HepG2 (cell line): ENCODE measurements around the gene JMJD6. TPM values are rescaled to one million over a fixed set of nuclear protein-coding genes. Genes with fewer than 3 reads are reported as not detected.

Experiments
- CEBPB ChIP-seq: IDR thresholded peaks from 2 replicates; pipeline ENCODE4 v1.6.1; 2011; ENCODE audit warnings: low read depth, low read length, improper control_type of control experiment, borderline replicate concordance
- HOXD1 ChIP-seq: sonication (generic); formaldehyde crosslinking; IDR thresholded peaks from 2 replicates; pipeline ENCODE4 v1.5.0; 2020; ENCODE audit warnings: missing genetic modification reagents
- MBNL3 ChIP-seq: fragments of 250-450 bp; sonication (Bioruptor Pico); conservative IDR thresholded peaks from 2 replicates; pipeline ENCODE4 v1.8.0; 2022; ENCODE audit warnings: mild to moderate bottlenecking, inconsistent platforms
- RARA ChIP-seq: IDR thresholded peaks from 2 replicates; pipeline ENCODE4 v1.6.1; 2016; ENCODE audit warnings: missing genetic modification reagents, missing compliant biosample characterization
- SIN3B ChIP-seq: fragments of 150-350 bp; IDR thresholded peaks from 2 replicates; pipeline ENCODE4 v1.6.1; 2014; ENCODE audit warnings: low read length
- TBX3 ChIP-seq: fragments of 450-650 bp; IDR thresholded peaks from 2 replicates; pipeline ENCODE4 v1.6.1; 2017; ENCODE audit warnings: antibody characterized with exemption, mild to moderate bottlenecking, inconsistent platforms, borderline replicate concordance
- TCF7 ChIP-seq: sonication (generic); IDR thresholded peaks from 2 replicates; pipeline ENCODE4 v1.6.1; 2016; ENCODE audit warnings: antibody characterized with exemption, low read depth
- TCF7L2 ChIP-seq: IDR thresholded peaks from 2 replicates; pipeline ENCODE4 v1.6.1; 2011; ENCODE audit warnings: mild to moderate bottlenecking, low read depth, low read length, moderate library complexity
- ZNF354B ChIP-seq: sonication (generic); formaldehyde crosslinking; IDR thresholded peaks from 2 replicates; pipeline ENCODE4 v1.8.0; 2022; ENCODE audit warnings: mild to moderate bottlenecking, missing genetic modification reagents
- ZNF605 ChIP-seq: sonication (generic); formaldehyde crosslinking; IDR thresholded peaks from 2 replicates; pipeline ENCODE4 v1.8.0; 2022; ENCODE audit warnings: mild to moderate bottlenecking, missing genetic modification reagents
- ZNF709 ChIP-seq: sonication (generic); formaldehyde crosslinking; IDR thresholded peaks from 2 replicates; pipeline ENCODE4 v1.5.0; 2020; ENCODE audit warnings: mild to moderate bottlenecking, missing genetic modification reagents
- ZSCAN21 ChIP-seq: sonication (generic); formaldehyde crosslinking; IDR thresholded peaks from 2 replicates; pipeline ENCODE4 v1.8.0; 2022; ENCODE audit warnings: mild to moderate bottlenecking, missing genetic modification reagents, moderate library complexity, borderline replicate concordance
- polyA plus RNA-seq, 8 experiments: library from polyadenylated mRNA; depleted of rRNA in 3 of 8; stranded (reverse) in 7 of 8; unstranded in 1 of 8; fragments of >200 nt; fragmentation: Illumina TruSeq in 4 of 8; extraction: Trizol in 4 of 8; gene quantifications; 2 replicates each; pipeline versions ENCODE4 v1.2.1 to v1.2.3, GENCODE V29; 2011 to 2016; ENCODE audit warnings: low read depth in 4 of 8, missing spikeins in 1 of 8, mixed read lengths in 1 of 8; ENCODE audit not compliant: insufficient read depth in 1 of 8
- total RNA-seq, 5 experiments: library from RNA; depleted of rRNA; stranded (reverse); fragments of >200 nt; fragmentation: Illumina TruSeq; extraction: Trizol; gene quantifications; 2 replicates each; pipeline ENCODE4 v1.2.3, GENCODE V29; 2016; ENCODE audit warnings: low read depth in 1 of 5
- TF ChIP-seq, protein P1 (sequence below): sonication (generic); formaldehyde crosslinking; IDR thresholded peaks from 2 replicates; pipeline ENCODE4 v1.4.0; 2020; ENCODE audit warnings: missing genetic modification reagents
- TF ChIP-seq, protein P2 (sequence below): fragments of 450-650 bp; IDR thresholded peaks from 2 replicates; pipeline ENCODE4 v1.6.1; 2016
- TF ChIP-seq, protein P3 (sequence below): sonication (generic); formaldehyde crosslinking; IDR thresholded peaks from 2 replicates; pipeline ENCODE4 v1.5.0; 2020; ENCODE audit warnings: missing genetic modification reagents
- TF ChIP-seq, protein P4 (sequence below): sonication (generic); formaldehyde crosslinking; IDR thresholded peaks from 2 replicates; pipeline ENCODE4 v1.5.1; 2020; ENCODE audit warnings: mild to moderate bottlenecking, missing genetic modification reagents, borderline replicate concordance

JMJD6 gene
- total and polyA plus RNA-seq, 2 of the 13 experiments (the other 11 are each of a cell fraction or from before 2014, with no cell fraction given): 33.6 to 41.0 TPM

DNA sequence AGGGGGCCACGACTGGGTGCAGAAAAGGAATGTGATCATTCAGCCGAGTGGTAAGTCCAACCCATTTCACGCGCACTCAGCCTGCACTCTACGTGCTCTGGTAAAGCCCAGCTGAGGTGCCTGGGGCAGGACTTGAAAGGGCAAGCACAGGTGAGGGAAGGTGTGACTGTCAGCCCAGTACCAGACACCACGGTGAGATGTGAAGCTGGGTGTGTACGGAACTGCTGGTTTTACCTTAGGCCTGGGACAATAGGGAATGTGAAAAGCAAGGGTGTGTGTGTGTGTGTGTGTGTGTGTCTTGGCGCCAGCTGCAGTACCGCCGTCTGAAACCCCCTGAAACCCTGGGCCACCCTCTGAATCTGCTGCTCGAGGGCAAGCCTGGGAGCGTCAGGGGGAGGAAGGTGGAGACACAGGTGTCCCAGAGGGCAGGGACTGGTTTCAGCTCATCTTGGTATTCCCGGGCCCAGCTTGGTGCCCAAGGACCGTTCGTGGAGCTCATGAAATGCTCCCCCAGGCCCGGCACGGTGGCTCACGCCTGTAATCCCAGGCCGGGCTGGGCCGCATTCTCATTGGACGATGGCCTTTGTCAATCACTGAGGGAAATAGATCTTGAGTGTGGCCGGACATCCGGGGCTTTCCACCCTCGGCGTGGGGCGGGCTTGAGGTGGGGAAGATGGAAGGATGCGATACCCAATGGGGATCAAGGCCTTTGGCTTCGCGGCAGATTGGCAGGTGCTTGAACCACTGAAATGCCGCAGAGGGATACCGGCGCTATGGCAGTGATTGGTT, 55.1 kb downstream of the JMJD6 start (continued):
- TF ChIP-seq TBX3 (peak; percentile 49; the same call in 1 of the 2 replicates), ZSCAN21 (peak; percentile 95), TCF7 (no peak), SIN3B (no peak), ZNF605 (0 out of 2 replicates have a peak, but pooled peaks have one; percentile 63), ZNF354B (CRISPR knock-in tag) (peak; percentile 88; the same call in 1 of the 2 replicates), TCF7L2 (no peak), RARA (CRISPR knock-in tag) (peak; percentile 69), ZNF709 (CRISPR knock-in tag) (peak; percentile 76), CEBPB (no peak), MBNL3 (CRISPR knock-in tag) (no peak), HOXD1 (CRISPR knock-in tag) (peak; percentile 84; the same call in 1 of the 2 replicates)
- TF ChIP-seq, protein P1, sequence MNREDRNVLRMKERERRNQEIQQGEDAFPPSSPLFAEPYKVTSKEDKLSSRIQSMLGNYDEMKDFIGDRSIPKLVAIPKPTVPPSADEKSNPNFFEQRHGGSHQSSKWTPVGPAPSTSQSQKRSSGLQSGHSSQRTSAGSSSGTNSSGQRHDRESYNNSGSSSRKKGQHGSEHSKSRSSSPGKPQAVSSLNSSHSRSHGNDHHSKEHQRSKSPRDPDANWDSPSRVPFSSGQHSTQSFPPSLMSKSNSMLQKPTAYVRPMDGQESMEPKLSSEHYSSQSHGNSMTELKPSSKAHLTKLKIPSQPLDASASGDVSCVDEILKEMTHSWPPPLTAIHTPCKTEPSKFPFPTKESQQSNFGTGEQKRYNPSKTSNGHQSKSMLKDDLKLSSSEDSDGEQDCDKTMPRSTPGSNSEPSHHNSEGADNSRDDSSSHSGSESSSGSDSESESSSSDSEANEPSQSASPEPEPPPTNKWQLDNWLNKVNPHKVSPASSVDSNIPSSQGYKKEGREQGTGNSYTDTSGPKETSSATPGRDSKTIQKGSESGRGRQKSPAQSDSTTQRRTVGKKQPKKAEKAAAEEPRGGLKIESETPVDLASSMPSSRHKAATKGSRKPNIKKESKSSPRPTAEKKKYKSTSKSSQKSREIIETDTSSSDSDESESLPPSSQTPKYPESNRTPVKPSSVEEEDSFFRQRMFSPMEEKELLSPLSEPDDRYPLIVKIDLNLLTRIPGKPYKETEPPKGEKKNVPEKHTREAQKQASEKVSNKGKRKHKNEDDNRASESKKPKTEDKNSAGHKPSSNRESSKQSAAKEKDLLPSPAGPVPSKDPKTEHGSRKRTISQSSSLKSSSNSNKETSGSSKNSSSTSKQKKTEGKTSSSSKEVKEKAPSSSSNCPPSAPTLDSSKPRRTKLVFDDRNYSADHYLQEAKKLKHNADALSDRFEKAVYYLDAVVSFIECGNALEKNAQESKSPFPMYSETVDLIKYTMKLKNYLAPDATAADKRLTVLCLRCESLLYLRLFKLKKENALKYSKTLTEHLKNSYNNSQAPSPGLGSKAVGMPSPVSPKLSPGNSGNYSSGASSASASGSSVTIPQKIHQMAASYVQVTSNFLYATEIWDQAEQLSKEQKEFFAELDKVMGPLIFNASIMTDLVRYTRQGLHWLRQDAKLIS (CRISPR knock-in tag): peak; percentile 68
- TF ChIP-seq, protein P2, sequence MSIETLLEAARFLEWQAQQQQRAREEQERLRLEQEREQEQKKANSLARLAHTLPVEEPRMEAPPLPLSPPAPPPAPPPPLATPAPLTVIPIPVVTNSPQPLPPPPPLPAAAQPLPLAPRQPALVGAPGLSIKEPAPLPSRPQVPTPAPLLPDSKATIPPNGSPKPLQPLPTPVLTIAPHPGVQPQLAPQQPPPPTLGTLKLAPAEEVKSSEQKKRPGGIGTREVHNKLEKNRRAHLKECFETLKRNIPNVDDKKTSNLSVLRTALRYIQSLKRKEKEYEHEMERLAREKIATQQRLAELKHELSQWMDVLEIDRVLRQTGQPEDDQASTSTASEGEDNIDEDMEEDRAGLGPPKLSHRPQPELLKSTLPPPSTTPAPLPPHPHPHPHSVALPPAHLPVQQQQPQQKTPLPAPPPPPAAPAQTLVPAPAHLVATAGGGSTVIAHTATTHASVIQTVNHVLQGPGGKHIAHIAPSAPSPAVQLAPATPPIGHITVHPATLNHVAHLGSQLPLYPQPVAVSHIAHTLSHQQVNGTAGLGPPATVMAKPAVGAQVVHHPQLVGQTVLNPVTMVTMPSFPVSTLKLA: no peak
- TF ChIP-seq, protein P3, sequence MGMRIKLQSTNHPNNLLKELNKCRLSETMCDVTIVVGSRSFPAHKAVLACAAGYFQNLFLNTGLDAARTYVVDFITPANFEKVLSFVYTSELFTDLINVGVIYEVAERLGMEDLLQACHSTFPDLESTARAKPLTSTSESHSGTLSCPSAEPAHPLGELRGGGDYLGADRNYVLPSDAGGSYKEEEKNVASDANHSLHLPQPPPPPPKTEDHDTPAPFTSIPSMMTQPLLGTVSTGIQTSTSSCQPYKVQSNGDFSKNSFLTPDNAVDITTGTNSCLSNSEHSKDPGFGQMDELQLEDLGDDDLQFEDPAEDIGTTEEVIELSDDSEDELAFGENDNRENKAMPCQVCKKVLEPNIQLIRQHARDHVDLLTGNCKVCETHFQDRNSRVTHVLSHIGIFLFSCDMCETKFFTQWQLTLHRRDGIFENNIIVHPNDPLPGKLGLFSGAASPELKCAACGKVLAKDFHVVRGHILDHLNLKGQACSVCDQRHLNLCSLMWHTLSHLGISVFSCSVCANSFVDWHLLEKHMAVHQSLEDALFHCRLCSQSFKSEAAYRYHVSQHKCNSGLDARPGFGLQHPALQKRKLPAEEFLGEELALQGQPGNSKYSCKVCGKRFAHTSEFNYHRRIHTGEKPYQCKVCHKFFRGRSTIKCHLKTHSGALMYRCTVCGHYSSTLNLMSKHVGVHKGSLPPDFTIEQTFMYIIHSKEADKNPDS (CRISPR knock-in tag): no peak; the same call in 1 of the 2 replicates
- TF ChIP-seq, protein P4, sequence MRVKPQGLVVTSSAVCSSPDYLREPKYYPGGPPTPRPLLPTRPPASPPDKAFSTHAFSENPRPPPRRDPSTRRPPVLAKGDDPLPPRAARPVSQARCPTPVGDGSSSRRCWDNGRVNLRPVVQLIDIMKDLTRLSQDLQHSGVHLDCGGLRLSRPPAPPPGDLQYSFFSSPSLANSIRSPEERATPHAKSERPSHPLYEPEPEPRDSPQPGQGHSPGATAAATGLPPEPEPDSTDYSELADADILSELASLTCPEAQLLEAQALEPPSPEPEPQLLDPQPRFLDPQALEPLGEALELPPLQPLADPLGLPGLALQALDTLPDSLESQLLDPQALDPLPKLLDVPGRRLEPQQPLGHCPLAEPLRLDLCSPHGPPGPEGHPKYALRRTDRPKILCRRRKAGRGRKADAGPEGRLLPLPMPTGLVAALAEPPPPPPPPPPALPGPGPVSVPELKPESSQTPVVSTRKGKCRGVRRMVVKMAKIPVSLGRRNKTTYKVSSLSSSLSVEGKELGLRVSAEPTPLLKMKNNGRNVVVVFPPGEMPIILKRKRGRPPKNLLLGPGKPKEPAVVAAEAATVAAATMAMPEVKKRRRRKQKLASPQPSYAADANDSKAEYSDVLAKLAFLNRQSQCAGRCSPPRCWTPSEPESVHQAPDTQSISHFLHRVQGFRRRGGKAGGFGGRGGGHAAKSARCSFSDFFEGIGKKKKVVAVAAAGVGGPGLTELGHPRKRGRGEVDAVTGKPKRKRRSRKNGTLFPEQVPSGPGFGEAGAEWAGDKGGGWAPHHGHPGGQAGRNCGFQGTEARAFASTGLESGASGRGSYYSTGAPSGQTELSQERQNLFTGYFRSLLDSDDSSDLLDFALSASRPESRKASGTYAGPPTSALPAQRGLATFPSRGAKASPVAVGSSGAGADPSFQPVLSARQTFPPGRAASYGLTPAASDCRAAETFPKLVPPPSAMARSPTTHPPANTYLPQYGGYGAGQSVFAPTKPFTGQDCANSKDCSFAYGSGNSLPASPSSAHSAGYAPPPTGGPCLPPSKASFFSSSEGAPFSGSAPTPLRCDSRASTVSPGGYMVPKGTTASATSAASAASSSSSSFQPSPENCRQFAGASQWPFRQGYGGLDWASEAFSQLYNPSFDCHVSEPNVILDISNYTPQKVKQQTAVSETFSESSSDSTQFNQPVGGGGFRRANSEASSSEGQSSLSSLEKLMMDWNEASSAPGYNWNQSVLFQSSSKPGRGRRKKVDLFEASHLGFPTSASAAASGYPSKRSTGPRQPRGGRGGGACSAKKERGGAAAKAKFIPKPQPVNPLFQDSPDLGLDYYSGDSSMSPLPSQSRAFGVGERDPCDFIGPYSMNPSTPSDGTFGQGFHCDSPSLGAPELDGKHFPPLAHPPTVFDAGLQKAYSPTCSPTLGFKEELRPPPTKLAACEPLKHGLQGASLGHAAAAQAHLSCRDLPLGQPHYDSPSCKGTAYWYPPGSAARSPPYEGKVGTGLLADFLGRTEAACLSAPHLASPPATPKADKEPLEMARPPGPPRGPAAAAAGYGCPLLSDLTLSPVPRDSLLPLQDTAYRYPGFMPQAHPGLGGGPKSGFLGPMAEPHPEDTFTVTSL (CRISPR knock-in tag): peak; percentile 29; the same call in 1 of the 2 replicates
